Prostate gland (tissue), 2 donors: Measurements from ENCODE around the gene RFTN2.

Experiments
- CTCF ChIP-seq, 4 experiments: fragments of 200-600 bp in 2 of 4; fragments of 450-650 bp in 2 of 4; sonication (generic) in 2 of 4; IDR thresholded peaks; 1 replicate in 3 of 4; 2 replicates in 1 of 4; pipeline ENCODE4 v1.5.1; 2016 to 2019; ENCODE audit warnings: antibody characterized with exemption in 4 of 4, mild to moderate bottlenecking in 2 of 4, moderate library complexity in 2 of 4
- POLR2A ChIP-seq: fragments of 450-650 bp; IDR thresholded peaks from one replicate; pipeline ENCODE4 v1.6.1; 2016; ENCODE audit warnings: antibody characterized with exemption, mild to moderate bottlenecking

GRCh38 chr2:197613509-197613987 lies 61.8 kb downstream of the RFTN2 start:
- TF ChIP-seq CTCF (IDR thresholded peaks at IDR 0.05) (no peak), POLR2A (no peak)
